ENCODE measurements around the gene SPATA33.
A peak's percentile ranks its signal among the peaks of the same experiment; 100 is the strongest.

SPATA33 gene

GRCh38 chr16:89700100-89700648, 42.5 kb downstream of the SPATA33 start:
- peak; percentile 92 for DNase-seq (ENCODE audit: extremely low read depth, low read depth)
- peak; percentile 57 for TF ChIP-seq CTCF (IDR thresholded peaks at IDR 0.05; ENCODE audit: low read depth, low read length)

DNA sequence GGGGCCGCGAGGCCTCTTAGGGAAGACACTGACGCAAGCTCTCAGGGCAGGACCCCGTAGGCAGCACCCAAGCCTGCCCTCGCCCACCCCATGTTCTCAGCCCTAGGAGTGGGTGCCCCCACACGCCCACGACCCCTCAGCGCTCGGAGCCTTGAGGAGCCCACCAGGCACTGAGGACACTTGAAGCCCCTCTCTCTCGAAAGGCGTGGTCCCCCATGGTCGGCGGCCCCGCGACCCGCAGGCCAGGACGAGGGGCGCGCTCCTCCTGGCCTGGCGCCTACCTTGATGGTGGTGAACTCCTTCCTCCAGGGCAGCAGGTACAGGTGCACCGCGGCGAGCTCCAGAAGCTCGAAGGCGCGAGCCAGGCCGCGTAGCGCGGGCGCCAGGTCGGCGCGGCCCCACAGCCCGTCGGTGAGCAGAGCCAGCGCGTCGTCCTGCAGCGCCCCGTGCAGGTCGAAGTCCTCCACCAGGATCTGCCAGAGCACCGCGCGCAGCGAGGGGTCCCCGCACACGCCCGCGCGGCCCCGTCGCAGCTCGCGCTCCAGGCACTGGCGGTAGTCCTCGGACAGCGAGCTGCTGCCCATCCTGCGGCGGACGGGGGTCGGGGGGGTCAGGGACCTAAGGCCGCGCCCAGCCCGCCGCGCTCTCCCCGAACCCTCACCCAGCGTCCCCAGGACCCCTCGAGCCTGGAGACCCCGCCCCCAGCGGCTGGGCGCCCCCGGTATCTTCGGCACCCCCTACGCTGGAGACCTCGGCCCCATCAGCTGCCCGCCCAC, 43.2 kb downstream of the SPATA33 start:
- no peak for TF ChIP-seq CTCF (IDR thresholded peaks at IDR 0.05; ENCODE audit: low read depth, low read length)
- DNase-seq (ENCODE audit: extremely low read depth, low read depth), result no peak

- peak; percentile 15 for TF ChIP-seq CTCF (IDR thresholded peaks at IDR 0.05; ENCODE audit: low read depth, low read length)
- no peak for DNase-seq (ENCODE audit: extremely low read depth, low read depth)
Observed at GRCh38 chr16:89701425-89702406, 44.1 kb downstream of the SPATA33 start, which contains the start of gene SPATA2L. SPATA2L (minus strand) TSS chr16:89701705; CDS start chr16:89701232, 473 bp downstream.

DNA sequence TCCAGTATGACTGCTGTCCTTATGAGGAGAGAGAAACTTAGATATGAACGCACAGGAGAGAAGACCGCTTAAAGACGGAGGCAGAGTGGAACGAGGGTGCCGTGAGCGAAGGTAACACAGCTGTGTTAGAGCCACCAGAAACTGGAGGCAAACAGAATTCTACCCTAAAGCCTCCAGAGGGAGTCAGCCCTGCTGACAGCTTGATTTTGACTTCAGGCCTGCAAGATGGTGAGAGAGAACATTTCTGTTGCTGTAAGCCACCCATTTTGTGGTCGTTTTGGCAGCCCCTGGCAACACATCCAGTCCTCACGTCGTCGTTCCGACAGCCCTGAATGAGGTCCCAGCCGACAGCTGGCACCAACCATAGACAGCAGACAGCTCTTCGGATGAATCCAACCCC, 46.6 kb downstream of the SPATA33 start:
- no peak for DNase-seq (ENCODE audit: extremely low read depth, low read depth)
- no peak; the same call in 1 of the 2 replicates for TF ChIP-seq CTCF (IDR thresholded peaks at IDR 0.05; ENCODE audit: low read depth, low read length)

DNA sequence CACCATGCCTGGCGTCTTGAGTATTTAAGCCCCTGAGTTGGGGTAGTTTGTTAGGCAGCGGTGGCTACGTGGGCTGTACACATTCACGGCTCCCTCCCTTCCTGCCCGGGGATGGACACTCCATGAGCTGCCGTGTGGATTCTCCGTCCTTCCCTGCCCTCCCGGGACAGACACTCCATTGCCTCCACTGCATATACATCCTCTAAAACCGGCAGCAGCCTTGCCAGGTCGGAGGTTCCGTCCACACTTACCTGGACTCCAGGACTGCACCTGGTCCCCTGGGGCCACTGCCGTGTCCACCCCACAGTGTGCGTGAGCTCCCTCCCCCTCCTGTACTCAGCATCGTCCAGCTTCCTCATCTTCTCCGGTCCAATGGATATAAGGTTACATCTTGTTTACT, 47.4 kb downstream of the SPATA33 start:
- TF ChIP-seq CTCF (IDR thresholded peaks at IDR 0.05; ENCODE audit: low read depth, low read length), result no peak
- no peak for DNase-seq (ENCODE audit: extremely low read depth, low read depth)

DNA sequence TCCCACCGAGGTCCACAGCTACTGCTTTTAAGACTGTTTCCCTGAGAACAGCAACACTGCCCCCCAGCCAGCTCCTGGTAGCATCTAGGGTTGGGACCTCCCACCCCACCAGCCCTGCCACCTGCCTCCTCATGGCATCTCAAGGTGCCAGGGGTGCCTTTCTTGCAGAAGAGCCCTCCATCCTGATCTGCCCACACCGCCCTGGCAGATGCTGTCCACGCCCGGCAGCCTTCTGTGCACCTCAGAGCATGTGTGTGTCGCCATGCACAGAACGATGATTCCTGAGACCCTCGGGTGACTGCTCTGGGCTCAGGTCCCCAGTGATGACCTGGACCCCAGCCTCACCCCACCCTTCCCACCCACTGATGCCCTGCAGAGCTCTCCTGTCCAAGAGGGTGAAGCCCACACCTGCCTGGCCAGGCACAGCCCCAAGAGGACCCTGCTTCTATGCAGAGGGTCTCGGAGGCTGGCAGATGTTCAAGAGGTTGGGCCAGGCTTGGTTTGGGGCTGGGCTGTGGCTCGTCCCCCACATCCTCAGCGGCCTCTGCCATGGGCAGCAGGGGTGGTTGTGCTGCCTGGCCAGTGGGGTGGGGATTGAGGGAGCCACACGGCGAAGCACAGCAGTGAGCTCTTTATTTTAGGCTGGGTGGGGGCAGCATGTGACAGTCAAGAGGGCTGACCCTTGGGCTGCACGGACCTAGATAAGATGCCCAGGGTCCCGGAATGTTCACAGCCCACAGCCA, 49.1 kb downstream of the SPATA33 start:
- no peak for TF ChIP-seq CTCF (IDR thresholded peaks at IDR 0.05; ENCODE audit: low read depth, low read length)
- no peak for DNase-seq (ENCODE audit: extremely low read depth, low read depth)

All from AG09319 (cell line).